ENCODE data around the gene PAX8.

Gene PAX8

DNA sequence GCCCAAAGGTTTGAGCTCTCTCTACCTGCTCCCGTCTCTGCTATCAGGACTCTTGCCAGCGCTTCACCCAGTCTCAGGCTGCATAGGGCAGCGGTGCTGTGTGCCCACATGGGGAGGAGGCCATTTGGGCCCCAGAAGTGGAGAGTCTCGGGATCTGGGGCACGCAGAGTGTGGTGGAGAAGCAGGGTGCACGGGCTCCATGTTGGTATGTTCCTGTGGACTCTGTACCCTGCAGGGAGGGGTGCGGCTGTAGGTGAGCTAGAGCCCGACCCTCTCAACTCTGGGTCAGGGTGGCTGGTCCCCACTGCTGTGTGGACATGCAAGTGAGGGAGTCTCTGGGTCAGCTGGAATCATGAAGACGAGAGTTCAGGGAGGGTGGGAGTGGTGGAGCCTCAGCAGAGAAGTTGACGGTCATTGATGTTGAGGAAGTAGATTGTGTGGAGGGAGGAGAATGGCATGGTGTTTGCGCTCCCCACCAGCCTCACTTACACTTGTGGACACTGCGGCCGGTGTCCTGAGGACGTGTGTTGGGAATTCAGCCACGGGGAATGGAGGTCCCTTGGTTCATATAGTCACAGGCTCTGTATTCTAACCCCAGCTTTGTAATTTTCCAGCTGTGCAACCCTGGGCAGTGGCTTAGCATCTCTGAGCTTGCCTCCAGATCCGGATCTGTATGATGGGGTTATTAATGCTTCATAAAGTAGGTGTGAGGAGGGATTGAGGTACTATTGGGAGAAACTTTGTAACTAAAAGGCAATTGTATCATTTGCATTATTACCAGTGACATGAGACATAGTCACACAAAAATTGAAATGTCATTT is 105.8 kb downstream of the PAX8 start:
- H3K4me3 ChIP-seq (ENCODE audit: low read depth, low read length): no peak overlapping the region
- no peak for DNase-seq (ENCODE audit: low read depth)
- TF ChIP-seq, protein P1, sequence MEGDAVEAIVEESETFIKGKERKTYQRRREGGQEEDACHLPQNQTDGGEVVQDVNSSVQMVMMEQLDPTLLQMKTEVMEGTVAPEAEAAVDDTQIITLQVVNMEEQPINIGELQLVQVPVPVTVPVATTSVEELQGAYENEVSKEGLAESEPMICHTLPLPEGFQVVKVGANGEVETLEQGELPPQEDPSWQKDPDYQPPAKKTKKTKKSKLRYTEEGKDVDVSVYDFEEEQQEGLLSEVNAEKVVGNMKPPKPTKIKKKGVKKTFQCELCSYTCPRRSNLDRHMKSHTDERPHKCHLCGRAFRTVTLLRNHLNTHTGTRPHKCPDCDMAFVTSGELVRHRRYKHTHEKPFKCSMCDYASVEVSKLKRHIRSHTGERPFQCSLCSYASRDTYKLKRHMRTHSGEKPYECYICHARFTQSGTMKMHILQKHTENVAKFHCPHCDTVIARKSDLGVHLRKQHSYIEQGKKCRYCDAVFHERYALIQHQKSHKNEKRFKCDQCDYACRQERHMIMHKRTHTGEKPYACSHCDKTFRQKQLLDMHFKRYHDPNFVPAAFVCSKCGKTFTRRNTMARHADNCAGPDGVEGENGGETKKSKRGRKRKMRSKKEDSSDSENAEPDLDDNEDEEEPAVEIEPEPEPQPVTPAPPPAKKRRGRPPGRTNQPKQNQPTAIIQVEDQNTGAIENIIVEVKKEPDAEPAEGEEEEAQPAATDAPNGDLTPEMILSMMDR (conservative IDR thresholded peaks at IDR 0.05; ENCODE audit: low read depth, low read length): no peak

DNA sequence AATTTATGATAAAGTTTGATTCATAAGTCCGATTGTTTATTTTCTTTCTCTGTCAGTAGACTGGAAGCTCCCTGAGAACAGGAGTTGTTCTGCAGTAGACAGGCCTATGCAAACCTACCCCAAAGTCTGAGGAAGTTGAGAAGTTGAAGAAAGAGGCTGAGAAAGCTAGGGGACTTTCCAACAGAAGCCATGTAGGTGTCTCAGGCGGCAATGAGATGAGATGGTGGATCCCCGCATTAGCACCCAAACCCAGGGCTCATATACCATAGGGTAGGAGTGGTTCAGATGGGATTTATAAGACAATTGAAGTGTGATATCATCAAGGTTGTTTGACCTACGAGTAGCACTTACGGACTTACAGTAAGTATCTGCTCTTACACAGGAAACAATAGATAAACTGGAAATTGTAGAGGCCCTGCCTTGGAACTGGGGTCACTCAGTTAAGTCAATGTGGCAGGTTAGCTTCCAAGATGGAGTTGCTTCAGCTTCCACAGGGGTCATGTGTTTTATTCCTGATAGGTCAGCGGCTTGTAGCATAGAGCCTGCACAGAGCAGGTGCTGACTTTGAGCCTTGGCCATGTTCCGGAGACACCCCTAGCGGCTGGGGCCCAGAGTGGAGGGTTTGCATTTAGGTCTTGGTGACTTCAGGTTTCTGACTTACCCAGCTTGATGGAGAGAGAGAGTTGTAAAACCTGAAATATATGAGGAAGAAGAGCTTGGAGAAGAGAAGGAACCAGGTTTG is 107.2 kb downstream of the PAX8 start:
- TF ChIP-seq, protein P1 (conservative IDR thresholded peaks at IDR 0.05; ENCODE audit: low read depth, low read length): no peak
- no peak for DNase-seq (ENCODE audit: low read depth)
- H3K4me3 ChIP-seq (ENCODE audit: low read depth, low read length): no peak overlapping the region

DNA sequence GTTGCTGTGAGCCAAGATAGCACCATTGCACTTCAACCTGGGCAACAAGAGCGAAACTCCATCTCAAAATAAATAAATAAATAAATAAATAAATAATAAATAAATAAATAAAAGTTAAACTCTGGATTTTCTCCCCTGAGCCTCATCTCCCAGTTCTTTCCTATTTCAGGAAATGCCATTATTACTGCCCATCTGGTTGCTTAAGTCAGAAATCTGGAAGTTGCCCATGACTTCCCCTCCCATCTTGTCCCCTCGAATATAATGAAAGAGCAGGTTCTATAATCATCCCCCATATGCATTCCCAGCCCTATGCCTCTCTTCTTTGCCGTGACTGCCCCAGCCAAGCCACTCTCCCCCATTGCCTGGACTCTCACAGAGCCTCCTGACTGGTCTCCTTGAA is 109.1 kb downstream of the PAX8 start:
- no peak for DNase-seq (ENCODE audit: low read depth)
- no peak overlapping the region for H3K4me3 ChIP-seq (ENCODE audit: low read depth, low read length)
- TF ChIP-seq, protein P1 (conservative IDR thresholded peaks at IDR 0.05; ENCODE audit: low read depth, low read length): no peak

DNA sequence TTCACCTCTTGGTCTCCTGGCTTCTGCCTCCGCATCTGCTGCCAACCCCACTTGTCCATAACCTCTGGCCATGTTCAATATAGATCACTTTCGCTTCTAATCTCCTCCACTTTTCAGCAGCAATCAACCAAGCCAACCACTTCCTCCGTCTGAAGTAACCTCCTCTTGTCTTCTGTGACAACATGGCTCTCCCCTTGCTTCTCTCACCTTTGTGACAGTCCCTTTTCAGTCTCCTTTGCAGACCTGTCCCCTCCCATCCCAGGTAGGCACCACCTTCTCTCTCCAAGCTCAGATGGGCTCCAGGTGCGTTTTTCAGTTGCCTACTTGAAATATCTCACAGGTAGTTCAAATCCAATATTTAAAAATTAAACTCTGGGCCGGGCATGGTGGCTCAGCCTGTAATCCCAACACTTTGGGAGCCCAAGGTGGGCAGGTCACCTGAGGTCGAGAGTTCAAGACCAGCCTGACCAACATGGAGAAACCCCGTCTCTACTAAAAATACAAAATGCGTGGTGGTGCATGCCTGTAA is 109.7 kb downstream of the PAX8 start:
- TF ChIP-seq, protein P1 (conservative IDR thresholded peaks at IDR 0.05; ENCODE audit: low read depth, low read length): no peak
- DNase-seq (ENCODE audit: low read depth): no peak
- H3K4me3 ChIP-seq (ENCODE audit: low read depth, low read length): no peak overlapping the region

DNA sequence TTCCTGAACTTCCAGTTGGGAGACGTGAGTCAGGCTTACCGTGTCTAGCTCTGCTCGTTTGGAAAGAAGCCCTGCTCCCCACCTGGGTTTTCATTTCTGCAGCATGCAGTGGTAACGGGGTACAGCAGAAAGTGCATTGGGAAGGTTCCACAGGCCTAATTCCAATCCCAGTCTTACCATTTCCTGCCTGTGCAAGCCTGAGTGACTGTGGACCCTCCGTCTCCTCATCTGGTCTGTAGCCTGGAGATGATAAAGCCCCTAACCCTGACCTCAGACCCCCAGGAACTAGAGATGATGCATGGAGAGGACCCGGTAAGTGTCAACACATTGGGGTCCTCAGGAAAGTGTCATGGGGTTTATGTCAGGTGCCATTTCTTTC is 110.8 kb downstream of the PAX8 start:
- DNase-seq (ENCODE audit: low read depth): no peak
- no peak overlapping the region for H3K4me3 ChIP-seq (ENCODE audit: low read depth, low read length)
- TF ChIP-seq, protein P1 (conservative IDR thresholded peaks at IDR 0.05; ENCODE audit: low read depth, low read length): no peak

DNA sequence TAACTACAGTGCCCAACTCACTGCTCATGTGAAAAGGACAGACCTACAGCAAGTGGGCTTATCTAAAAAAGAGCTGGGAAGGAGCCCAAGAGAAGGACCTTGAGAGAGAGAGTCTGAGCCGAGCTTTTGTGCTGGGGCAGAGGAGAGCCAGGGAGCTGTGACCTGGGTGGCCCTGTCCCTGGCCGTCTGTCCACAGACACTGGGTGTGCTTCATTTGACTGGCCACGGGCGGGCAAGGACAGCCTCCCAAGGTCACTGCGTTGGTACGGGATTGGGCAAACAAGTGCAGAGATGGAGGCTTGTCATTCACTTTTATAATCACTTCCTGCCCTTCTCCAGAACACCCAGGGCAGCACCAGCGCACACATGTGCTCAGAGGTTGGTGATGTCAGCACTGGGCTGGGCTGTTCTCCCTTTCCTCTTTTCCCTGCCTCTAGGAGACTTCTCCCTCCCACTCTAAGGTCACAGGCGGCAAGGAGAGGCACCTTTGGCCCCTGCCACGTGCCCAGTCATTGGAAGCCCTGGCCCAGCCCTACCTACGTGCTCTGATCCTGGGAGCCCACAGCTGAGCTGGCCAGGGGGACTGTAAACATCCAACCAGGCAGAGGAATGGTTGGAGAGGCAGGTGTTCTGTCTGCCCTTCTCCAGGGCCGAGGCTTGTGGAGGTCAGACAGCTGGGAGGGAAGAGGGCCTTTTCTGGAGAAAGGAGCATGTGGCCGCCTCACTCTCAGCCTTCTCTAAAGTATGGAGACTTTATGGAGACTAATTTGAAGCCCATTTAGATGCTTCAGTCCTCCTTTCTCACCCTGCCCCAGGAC is 111.4 kb downstream of the PAX8 start:
- H3K4me3 ChIP-seq (ENCODE audit: low read depth, low read length): no peak overlapping the region
- TF ChIP-seq, protein P1 (conservative IDR thresholded peaks at IDR 0.05; ENCODE audit: low read depth, low read length): no peak
- DNase-seq (ENCODE audit: low read depth): no peak
